Measurements from ENCODE around the gene SPATA3.

- TF ChIP-seq MXI1 (IDR thresholded peaks at IDR 0.05; ENCODE audit: borderline replicate concordance, low read depth, low read length) (no peak), BATF2 (CRISPR knock-in tag; IDR thresholded peaks at IDR 0.05) (no peak), KDM5A (IDR thresholded peaks at IDR 0.05; ENCODE audit: borderline replicate concordance, low read length) (no peak)
These were observed 48.0 kb upstream of the SPATA3 start for GRCh38 chr2:230947908-230948365.
